CD4-positive, alpha-beta T cell treated with Interleukin-1 beta for 1 hour (primary cell): Measurements from ENCODE around the gene BSN.

Experiments used
- DNase-seq, 2 donors: peaks; one replicate each; pipeline ENCODE4 v3.0.0-alpha.2; 2020 to 2022

The BSN gene

GRCh38 chr3:49700453-49701128 is 146.3 kb downstream of the BSN start:
- DNase-seq = no peak

GRCh38 chr3:49701388-49702077 is 147.3 kb downstream of the BSN start:
- DNase-seq = no peak

GRCh38 chr3:49702672-49703071 is 148.4 kb downstream of the BSN start:
- DNase-seq = no peak

GRCh38 chr3:49703443-49703927 is 149.2 kb downstream of the BSN start:
- DNase-seq = peak; percentile 74 to 77

GRCh38 chr3:49703956-49704355 is 149.7 kb downstream of the BSN start:
- DNase-seq = no peak

- DNase-seq = no peak
These were observed 150.4 kb downstream of the BSN start for GRCh38 chr3:49704629-49705028.

- DNase-seq = no peak
These were observed 151.2 kb downstream of the BSN start for GRCh38 chr3:49705390-49705960.

- no peak for DNase-seq
These were observed 152.3 kb downstream of the BSN start for GRCh38 chr3:49706456-49707112.

GRCh38 chr3:49707113-49707480 is 152.8 kb downstream of the BSN start:
- no peak for DNase-seq

GRCh38 chr3:49709852-49710251 is 155.6 kb downstream of the BSN start:
- no peak for DNase-seq

GRCh38 chr3:49711489-49711888 is 157.2 kb downstream of the BSN start:
- DNase-seq = no peak

GRCh38 chr3:49712166-49712565 is 157.9 kb downstream of the BSN start:
- DNase-seq = no peak

- DNase-seq = no peak
These were observed 158.5 kb downstream of the BSN start for GRCh38 chr3:49712631-49713317.

GRCh38 chr3:49713336-49714105 is 159.2 kb downstream of the BSN start:
- DNase-seq = no peak

- DNase-seq = no peak
These were observed 160.7 kb downstream of the BSN start for GRCh38 chr3:49714728-49715550.

- no peak for DNase-seq
These were observed 161.4 kb downstream of the BSN start for GRCh38 chr3:49715611-49716121.

GRCh38 chr3:49716169-49716568 is 161.9 kb downstream of the BSN start:
- no peak for DNase-seq

- DNase-seq = no peak
These were observed 162.5 kb downstream of the BSN start for GRCh38 chr3:49716691-49717210.

GRCh38 chr3:49717211-49717958 is 163.1 kb downstream of the BSN start:
- DNase-seq = no peak
